PFSK-1 (cell line): Measurements from ENCODE around the gene CAMSAP2.
A peak's percentile ranks its signal among the peaks of the same experiment; 100 is the strongest.

ENCODE experiments used
- FOXP2 ChIP-seq: optimal IDR thresholded peaks from 2 replicates; pipeline ENCODE3; 2011; ENCODE audit warnings: borderline replicate concordance, control low read depth, inconsistent platforms; ENCODE audit not compliant: insufficient read depth; ENCODE audit errors: extremely low read length, extremely low read depth
- POLR2AphosphoS5 ChIP-seq: IDR thresholded peaks from 2 replicates; pipeline ENCODE4 v1.6.1; 2012; ENCODE audit warnings: low read depth, mild to moderate bottlenecking, control low read depth, low read length, moderate library complexity
- REST ChIP-seq, 2 experiments: IDR thresholded peaks; 2 replicates each; pipeline versions ENCODE4 v1.6.1 to v1.8.0; 2011 to 2012; ENCODE audit warnings: low read depth in 2 of 2, low read length in 2 of 2, control low read depth in 1 of 2, inconsistent platforms in 1 of 2, mild to moderate bottlenecking in 1 of 2, moderate library complexity in 1 of 2; ENCODE audit not compliant: insufficient read depth in 1 of 2
- SIN3A ChIP-seq: IDR thresholded peaks from 2 replicates; pipeline ENCODE4 v1.6.1; 2012; ENCODE audit warnings: mild to moderate bottlenecking, low read length, moderate library complexity, borderline replicate concordance; ENCODE audit not compliant: insufficient read depth
- TAF1 ChIP-seq: IDR thresholded peaks from 2 replicates; pipeline ENCODE4 v1.6.1; 2012; ENCODE audit warnings: low read length, control low read depth, borderline replicate concordance; ENCODE audit not compliant: insufficient read depth

The CAMSAP2 gene

GRCh38 chr1:200802865-200803512 lies 64.3 kb downstream of the CAMSAP2 start:
- TF ChIP-seq POLR2AphosphoS5 (no peak), SIN3A (0 out of 2 replicates have a peak, but pooled peaks have one; percentile 35)

GRCh38 chr1:200805719-200806118 lies 67.0 kb downstream of the CAMSAP2 start:
- TF ChIP-seq FOXP2 (no peak), POLR2AphosphoS5 (no peak), REST (IDR thresholded peaks at IDR 0.05; ENCODE audit: insufficient read depth in 1 of 2, low read depth in 2 of 2, low read length in 2 of 2) (no peak), TAF1 (no peak), SIN3A (no peak)

GRCh38 chr1:200808846-200809245 lies 70.2 kb downstream of the CAMSAP2 start:
- TF ChIP-seq REST (IDR thresholded peaks at IDR 0.05; ENCODE audit: insufficient read depth in 1 of 2, low read depth in 2 of 2, low read length in 2 of 2) = no peak
- TF ChIP-seq POLR2AphosphoS5 = no peak
- no peak for TF ChIP-seq SIN3A
- no peak for TF ChIP-seq FOXP2
- TF ChIP-seq TAF1 = no peak

GRCh38 chr1:200811704-200812103 lies 73.0 kb downstream of the CAMSAP2 start:
- no peak for TF ChIP-seq TAF1
- no peak for TF ChIP-seq POLR2AphosphoS5
- TF ChIP-seq SIN3A = no peak
- no peak for TF ChIP-seq FOXP2
- TF ChIP-seq REST (IDR thresholded peaks at IDR 0.05; ENCODE audit: insufficient read depth in 1 of 2, low read depth in 2 of 2, low read length in 2 of 2) = no peak

- no peak for TF ChIP-seq POLR2AphosphoS5
- no peak for TF ChIP-seq SIN3A
- TF ChIP-seq REST (IDR thresholded peaks at IDR 0.05; ENCODE audit: insufficient read depth in 1 of 2, low read depth in 2 of 2, low read length in 2 of 2) = no peak
- no peak for TF ChIP-seq FOXP2
- no peak for TF ChIP-seq TAF1
Observed at GRCh38 chr1:200818248-200818647, 79.6 kb downstream of the CAMSAP2 start.
